SHP77 treated with DMSO at 0.1 percent for 48 hours (cell line): ENCODE measurements around the gene EPHX1.
"Not testable (repeated sequence)": the region's sequence is repeated elsewhere in the genome, so short reads cannot be mapped to it uniquely, and the experiment has no call there.

Experiments
- DNase-seq: peaks from one replicate; lab custom pipeline; 2025; lab: John Stamatoyannopoulos, UW

EPHX1 gene

DNA sequence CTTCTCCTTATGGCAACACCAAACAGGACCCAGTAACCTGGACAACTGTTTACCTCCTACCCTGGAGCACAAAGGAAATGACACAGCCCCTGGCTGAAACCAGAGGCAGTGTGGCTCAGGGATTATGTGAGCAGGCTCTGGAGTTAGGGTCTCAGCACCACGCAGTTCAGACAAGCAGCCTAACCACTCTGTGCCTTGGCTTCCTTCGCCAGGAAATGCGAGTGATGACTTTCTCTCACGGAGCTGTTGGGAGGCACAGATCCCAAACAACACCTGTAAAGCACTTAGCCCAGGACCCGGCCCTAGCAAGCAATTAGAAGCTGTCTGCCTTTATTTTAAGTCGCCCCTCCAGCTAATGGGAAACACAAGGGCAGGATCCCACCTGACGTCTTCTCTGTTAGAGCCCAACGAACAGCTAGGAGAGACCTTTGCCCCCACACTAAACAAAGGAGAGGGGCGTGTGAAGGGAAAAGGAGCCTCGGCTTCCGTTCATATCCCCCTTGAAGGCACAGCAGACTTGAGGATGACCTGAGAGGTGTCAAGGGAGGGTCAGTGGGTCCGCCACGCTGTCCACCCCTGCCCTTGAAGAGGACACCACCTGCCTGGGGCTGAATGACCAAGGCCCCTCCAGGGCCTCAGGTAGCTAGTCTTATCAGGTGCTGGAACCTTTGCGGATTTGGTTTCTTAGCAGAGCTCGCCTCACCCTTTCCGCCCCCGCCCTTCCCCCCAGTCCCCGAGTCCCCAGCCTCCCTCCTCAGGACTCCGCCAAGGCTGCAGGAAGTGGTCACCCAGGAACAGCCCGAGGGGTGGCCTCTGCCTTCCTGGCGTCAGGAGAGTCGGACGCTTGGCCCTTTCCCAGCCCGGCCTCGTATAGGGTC is 71.4 kb downstream of the EPHX1 start:
- DNase-seq, result no peak

DNA sequence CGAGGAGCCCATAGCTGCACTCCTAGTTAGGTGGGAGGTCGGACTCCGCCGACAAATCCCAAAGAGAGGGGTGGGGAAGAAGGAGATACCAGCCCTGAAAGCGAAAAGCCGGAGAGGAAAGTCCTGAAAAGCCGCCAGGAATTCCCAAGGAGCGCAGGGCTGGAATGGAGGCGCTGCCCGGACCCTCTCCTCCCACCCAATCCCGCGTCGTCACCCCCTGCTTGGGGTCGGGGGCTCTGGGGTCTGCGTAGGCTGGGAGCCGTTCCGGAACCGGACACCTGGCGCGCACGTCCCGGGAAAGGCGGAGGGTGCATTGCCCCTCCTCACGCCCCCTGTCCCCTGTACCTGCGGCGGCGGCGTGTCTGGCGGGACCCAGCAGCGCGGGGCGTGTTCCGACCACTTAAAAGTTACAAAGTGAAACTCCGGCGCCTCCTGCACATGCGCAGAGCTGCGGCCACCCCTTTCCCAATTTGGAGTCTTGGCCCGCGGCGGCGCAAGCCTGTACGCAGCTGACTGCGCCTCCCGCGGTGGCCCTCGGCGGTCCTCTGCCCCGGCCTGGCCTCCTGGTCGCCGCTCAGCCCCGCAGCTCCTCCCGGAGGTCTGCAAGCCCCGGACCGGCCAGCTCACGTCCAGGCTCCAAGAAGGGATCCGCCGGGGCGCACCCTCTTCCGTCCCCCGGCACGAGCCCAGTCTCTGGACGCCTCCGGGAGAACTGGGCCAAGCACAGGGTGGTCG is 72.2 kb downstream of the EPHX1 start, which contains the start of gene TMEM63A:
TSS of gene TMEM63A (minus strand) at position 422 of the 735 bp plus-strand sequence. CDS start 4,800 bp downstream, outside the sequence.
- no peak for DNase-seq

DNA sequence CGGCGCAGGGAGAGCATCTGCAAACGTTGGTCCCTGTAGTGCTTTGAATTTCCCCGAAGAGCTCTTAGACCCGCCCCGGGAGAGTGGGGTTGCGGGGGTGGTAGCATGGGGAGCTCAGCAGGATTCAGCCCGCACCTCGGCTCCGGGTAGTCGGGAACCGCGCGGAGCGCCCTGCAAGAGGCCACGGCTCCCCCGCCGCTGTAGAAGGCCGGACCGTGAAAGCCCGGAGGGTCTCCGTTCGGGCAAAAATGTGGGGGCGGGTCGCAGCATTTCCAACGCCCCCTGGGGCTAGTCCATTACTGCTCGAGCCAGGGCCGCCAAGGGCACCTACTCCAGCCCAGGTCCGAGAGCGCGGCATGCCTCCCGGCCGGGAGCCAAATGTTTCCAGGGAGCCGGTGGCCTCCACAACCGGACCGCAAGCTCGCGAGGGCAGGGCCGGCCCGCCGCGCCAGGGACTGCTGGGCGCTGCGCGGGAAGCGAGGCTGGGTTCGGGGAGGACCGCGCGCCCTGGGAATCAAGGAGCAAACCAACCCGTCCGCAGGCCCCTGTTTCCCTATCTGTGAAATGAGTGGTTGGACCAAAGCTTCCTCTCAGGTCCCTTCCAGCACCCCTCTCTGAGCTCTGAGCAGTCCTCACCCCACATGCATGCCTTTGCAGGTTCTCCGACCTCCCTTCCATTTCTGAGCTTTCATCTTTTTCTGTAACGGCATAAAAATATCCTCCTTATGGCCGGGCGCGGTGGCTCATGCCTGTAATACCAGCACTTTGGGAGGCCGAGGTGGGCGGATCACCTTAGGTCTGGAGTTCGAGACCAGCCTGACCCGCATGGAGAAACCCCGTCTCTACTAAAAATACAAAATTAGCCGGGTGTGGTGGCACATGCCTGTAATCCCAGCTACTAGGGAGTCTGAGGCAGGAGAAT is 73.0 kb downstream of the EPHX1 start:
- no peak for DNase-seq

DNA sequence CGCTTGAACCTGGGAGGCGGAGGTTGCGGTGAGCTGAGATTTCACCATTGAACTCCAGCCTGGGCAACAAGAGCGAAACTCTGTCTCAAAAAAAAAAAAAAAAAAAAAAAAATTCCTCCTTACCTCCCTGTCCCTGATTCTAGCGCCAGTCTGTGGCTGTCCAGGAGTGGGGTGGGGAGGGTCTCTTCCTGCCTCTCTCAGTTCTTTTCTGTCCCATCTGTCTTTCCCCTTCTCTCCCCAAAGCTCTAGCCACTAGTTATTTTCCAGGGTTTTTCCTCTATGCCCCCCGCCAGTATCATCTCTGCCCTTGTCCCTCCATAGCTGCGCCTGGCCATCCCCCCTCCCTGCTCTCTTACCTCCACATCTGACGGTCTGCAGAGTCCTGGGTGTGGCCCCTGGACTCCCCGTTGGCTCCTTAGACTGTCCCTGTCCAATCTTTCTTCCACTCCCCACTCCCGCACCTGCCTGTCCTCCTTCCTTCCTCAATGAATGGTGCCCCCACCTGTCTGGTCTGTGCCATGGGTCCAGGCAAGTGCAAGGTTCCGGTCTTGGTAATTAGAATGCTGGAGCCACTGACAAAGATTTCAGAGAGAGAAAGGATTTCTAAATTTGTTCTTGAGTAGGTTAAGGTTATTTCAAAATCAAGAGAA is 73.8 kb downstream of the EPHX1 start:
- DNase-seq, result no peak

DNA sequence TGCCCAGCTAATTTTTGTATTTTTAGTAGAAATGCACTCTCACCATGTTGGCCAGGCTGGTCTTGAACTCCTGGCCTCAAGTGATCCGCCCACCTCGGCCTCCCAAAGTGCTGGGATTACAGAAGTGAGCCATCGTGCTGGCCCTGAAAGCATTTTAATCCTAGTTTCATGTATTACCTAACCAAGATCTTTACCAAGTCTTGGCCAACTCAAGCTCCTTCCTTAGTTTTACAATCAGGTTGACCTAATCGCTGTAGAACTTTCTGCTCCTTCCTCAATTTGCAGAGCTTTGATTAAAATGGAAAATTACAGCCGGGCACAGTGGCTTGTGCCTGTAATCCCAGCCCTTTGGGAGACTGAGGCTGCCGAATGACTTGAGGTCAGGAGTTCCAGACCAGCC is 75.4 kb downstream of the EPHX1 start:
- DNase-seq, result no peak

DNA sequence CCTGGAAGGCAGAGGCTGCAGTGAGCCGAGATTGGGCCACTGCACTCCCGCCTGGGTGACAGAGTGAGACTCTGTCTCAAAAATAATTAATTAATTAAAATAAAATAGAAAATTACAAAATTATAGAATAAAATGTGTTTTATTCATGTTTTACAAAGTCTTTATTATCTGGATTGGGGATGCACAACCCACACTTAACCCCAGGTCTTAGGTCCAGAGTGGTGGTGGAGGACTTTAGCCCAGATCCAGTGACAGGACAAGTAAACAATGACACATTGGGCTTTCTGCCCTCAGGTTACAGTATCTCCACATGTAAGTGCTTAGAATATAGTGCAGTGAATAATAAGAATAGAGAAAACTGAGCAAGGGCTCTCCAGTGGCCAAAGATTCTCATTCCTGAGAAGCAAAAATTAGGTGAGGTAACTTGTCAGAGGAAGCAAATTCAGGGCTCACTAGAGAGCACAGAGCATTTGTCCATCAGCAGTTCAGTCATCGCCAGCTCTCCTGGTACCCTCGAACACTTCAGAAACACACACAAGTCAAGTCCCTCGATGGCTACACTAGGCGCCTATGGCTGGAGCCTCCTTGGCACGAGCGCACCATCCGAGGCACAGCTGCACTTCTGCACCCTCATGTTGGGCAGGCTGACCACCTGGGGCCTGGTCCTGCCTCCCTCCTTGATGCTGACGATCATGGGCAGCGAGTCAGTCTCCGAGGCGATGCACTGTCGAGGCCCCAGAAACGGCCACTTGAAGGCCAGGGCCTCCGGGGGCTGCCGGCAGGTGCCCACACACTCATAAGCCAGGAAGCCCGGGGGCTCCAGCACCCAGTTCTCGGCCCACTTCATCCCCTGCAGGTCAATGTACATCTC is 76.5 kb downstream of the EPHX1 start:
- DNase-seq, result no peak

DNA sequence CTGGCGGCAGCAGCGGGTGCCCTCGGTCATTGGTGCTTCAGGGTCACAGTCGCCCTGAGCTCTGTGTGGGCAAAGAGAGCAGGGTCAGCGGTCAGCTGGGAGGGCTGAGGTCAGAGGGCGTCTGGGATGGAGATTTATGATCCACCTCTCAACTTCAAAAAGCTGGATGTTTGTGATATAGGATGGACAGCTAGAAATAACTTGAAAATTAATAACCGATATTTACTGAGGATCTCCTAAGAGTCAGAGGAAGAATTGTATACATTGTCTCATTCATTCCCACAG is 77.0 kb downstream of the EPHX1 start:
- DNase-seq, result no peak

DNA sequence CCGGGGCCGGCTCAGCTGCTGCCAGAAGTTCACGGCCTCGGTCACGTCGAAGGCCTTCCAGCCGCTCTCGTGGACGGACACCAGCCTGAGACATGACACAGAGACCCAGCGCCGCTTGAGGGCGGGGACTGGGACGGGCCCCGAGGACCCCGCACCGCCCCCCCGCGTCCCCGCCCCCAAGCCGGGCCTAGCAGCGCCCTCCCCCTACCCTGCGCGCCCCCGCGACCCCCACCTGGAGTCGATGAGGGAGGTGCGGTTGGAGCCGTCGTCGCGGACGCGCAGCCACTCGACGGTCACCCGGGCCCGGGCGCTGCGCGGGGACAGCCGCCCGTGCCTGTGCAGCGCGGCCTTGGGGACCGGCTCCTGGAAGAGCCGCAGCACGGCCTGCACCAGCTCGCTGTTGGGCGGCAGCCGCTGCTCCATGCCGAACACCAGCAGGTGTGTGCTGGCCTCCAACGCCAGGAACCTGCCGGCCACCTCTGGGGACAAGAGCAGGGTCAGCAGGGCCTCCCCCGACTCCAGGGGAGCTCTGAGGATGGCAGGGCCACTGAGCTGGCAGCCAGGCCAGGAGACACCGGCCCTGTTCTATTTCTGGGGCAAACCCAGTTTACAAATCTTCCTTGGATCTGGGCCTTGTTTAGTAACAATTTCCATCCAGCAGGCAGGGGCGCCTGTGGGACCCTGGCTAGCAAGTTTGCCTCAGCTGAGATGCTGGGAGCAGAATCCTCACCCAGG is 77.8 kb downstream of the EPHX1 start:
- DNase-seq, result not testable (repeated sequence)

DNA sequence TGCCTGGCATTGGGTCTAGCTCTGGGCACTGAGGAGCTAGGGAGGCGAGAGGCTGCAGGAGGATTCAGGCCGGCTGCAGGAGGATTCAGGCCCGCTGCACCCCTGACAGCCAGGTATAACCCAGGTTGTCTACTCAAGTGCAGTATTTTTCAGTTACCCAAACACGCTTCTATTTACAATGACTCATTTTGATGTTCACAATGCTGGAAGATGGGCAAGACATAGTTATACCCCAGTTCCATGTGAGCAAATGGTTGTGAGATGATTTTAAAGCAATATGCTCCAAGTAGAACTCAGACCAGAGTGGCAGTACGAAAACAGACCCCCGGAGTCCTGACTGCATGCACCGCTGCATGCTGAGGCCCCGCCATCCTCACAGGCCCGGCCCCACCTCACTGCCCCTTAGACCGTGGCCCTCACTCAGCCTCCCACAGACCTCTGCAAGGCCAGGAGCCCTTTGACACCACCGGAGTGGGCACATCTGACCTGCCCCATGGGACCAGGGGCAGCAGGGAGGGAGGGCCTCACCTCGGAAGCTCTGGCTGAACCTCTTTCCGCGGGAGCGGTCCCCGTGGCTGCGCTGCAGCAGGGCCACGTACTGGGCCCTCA is 78.5 kb downstream of the EPHX1 start:
- no peak for DNase-seq

DNA sequence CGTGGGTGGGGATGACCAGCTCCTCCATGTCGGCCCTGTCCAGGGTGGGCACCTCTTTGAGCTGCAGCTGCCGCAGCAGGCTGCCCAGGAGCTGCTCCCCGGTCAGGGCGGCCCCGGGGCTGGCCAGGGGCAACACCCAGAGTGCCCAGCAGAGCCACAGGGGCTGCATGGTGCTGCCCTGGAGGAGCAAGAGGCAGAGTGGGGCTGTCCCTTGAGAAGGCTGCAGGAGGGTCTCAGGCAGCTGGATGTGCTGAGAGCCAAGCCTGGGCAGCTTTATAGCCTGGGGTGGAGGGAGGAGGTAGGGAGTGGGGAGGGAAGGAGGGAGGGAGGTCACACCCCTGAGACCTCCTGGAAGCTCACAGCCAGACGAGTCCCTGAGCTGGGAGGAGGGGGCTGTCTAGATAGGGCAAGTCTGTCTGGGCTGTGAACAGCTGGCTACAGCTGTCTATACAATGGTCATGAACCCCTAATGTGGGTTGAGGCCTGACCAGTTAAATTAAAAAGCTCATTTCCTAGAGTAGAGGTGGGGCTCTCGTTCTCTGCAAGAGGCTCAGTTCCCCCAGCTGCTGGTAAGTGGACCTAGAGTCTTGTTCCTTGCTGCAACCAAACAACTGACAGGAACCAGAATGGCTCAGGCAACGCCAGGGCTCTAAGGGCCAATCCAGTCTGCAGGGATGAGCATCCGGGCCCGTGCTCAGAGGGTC is 79.1 kb downstream of the EPHX1 start, which contains the start of gene LEFTY1:
TSS of gene LEFTY1 (minus strand) at position 249 of the 704 bp plus-strand sequence. CDS start at position 169, 80 bp downstream.
- no peak for DNase-seq

DNA sequence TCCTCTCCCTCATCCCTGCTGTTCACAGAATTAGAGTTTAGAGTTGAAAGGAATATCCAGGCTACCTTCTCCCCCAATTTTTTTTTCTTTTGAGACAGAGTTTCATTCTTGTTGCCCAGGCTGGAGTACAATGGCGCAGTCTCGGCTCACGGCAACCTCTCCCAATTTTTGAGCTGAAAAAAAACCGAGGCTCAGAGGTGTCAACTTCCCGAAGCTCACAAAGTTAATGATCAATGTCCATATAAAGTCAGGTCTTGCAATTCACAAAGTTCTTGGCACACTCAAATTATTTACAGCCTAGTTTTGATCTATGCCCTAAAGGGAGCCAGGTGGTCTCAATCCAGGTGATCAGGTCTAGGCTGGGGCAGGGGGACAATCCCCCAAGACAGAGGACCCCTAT is 79.8 kb downstream of the EPHX1 start:
- no peak for DNase-seq

DNA sequence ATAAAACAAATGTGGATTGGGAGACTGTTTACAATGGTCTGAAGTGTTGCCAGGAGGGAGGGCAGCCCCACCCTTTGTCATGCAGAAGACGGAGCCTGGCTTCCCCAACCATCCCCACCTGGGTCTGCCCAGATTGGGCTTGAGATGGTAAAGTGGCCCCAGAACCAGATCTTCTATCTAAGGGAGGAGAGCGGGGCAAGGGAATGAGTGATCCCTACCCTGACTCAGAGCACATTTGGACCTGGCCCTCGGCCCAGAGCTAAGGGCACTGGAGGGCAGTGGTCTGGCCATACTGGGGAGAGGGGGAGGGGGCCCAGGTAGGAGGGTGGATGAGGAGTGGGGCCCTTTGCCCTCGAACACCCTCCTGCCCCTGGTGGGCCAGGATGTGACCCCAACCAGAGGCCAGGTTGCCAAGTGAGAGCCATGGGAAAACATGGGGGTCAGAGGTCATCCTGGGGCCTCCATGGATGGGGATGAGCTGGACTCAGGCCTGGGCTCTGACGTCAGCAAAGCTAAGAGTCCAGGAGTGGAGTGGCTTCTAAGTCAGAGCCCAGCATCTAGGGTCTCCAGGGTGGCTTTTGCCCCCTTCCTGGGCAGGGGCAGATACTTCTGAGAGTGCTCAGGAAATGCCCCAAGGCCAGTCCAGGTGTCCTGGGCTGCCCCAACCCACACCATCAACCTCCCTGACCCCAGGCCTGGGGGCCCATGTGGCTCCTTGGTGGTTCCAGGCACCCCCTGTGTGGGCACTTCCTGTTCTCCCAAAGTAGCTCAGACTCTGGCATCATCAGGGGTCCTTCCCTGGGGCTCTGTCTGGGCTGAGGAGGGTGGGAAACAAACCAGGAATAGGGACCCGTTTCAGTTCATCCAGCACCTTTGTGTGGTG is 80.7 kb downstream of the EPHX1 start:
- no peak for DNase-seq

DNA sequence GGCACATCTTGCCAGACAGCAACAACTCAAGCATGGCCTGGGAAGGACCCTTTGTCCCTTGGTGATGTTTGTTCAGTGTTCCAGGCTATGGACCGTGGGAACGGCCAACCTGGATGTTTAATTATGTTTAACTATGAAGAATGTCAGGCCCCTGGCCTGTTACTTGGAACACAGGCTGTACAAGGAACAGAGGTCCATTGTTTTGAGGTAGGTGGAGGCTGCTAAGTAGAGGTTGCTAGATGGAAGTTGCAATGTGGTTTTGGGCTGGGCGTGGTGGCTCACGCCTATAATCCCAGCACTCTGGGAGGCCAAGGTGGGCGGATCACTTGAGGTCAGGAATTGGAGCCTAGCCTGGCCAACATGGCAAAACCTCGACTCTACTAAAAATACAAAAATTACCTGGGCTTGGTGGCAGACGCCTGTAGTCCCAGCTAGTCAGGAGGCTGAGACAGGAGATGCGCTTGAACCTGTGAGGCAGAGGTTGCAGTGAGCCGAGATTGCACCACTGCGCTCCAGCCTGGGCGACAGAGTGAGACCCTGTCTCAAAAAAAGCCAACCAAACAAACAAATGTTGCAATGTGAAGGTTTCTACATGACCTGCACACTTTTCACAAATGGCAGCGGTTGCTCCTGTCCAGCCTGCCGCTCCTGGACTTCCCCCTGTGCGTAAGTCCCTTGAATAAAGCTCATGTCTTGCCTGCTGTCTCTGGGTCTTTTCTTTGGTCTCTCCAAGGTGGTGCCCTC is 81.5 kb downstream of the EPHX1 start:
- no peak for DNase-seq

DNA sequence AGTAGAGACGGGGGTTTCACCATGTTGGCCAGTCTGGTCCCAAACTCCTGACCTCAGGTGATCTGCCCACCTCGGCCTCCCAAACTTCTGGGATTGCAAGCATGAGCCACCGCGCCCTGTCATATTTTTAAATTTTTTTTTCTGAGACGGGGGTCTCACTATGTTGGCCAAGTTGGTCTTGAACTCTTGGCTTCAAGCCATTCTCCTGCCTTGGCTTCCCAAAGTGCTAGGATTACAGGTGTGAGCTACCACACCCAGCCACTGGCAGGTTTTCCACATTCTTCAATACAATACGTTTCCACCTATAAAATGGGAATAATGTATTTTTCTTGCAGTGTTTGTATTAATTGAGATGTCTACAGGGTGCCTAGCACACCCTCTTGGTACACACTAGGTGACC is 82.4 kb downstream of the EPHX1 start:
- DNase-seq, result no peak
